COR-L47 (cell line): ENCODE measurements around the gene PTP4A2.

Source experiments
- DNase-seq: peaks from one replicate; lab custom pipeline; 2025; lab: John Stamatoyannopoulos, UW

The PTP4A2 gene

DNA sequence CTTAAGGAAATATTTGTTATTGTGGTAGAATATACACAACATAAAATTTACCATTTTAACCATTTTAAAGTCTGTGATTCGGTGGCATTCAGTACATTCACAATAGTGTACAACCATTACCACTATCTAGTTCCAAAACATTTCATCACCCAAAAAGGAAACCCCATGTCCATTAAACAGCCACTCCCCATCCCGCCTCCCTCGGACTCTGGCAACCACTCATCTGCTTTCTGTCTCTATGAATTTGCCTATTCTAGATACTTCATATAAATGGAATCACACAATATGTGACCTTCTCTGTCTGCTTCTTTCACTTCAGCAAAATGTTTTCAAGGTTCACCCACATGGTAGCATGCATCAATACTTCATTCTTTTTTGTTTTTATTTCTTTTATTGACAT lies 51.3 kb downstream of the PTP4A2 start:
- no peak for DNase-seq

DNA sequence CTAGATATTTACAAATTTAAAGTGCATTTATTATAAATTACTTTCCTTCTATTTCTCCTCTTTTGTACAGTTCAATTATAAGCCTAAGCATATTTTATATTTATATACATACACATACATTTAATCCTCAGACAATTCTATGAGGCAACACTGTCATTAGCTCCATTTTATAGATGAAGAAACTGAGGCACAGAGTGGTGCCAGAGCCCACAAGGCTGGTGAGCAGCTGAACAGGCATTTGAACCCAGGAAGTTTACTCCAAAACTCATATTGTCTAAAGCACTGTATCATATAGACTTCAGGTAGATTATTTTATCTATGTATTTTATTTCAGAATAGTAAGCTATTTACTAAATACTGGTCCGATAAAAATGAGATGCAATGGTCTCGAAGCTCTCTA lies 52.3 kb downstream of the PTP4A2 start:
- no peak for DNase-seq

DNA sequence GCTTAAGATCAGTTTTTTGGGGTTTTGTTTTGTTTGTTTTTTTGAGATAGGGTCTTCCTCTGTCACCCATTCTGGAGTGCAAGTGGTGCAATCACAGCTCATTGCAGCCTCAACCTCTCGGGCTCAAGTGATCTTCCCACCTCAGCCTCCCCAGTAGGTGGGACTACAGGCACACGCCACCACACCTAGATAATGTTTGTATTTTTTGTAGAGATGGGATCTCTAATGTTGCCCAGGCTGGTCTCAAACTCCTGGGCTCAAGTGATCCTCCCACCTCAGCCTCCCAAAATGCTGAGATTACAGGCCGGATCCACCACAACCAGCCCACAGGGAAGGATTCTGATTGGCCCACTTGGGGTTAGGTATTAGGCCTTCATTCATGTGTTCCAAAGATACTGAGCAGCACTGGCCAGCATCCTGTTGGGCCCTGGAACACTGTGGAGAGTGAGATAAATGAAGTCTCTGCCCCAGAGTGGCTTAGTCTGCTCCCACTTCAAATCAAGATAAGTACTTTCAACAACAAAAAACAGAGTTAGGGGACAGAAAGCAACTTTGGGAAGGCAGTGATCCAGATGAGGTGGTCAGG lies 54.7 kb downstream of the PTP4A2 start:
- DNase-seq: no peak

DNA sequence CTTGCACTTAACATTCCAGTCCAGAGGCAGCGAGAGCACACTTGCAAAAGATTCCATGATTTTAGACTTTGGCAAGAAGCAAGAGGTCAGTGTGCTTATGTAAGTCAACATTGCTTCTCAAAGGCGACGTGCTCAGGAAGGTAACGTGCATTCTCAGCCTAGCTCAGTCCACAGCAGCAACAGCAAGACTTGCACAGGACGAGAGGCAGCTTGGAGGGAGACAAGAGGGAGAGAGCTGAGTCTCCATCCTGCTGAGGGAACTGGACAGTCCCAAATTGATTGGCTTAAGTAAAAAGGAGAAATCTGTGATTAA lies 56.5 kb downstream of the PTP4A2 start:
- DNase-seq: no peak

DNA sequence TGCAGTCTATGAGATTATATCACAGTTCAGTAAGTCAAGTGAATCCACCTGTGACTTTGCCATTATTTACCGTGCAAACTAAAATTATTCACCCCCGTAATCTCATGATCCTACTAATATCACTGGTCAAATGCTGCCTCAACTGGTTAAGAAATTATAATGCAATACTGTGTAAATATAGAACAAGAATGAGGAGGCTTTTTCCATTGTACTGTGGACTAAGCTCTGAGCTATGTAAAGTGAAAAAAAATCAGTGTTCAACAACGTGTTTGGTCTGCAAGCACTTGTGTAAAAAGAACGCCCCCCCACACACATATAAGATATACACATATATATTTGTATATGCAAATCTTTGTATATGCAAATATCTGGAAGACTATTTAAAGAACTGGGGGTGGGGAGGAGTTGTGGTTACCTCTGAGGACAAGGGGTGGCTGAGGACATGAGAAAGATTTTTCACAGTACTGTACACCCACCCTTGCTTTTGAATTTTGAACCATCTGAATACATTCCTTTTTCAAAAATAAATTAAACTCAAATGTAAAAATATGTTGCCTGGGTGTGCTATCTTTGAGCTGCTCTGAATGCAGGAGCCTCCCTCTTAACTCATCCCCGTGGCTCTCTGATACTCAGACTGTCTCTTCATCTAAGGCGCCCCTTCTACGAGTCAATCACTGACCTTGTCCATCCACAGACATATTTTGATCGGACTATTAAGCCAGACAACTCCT lies 57.0 kb downstream of the PTP4A2 start:
- no peak for DNase-seq

DNA sequence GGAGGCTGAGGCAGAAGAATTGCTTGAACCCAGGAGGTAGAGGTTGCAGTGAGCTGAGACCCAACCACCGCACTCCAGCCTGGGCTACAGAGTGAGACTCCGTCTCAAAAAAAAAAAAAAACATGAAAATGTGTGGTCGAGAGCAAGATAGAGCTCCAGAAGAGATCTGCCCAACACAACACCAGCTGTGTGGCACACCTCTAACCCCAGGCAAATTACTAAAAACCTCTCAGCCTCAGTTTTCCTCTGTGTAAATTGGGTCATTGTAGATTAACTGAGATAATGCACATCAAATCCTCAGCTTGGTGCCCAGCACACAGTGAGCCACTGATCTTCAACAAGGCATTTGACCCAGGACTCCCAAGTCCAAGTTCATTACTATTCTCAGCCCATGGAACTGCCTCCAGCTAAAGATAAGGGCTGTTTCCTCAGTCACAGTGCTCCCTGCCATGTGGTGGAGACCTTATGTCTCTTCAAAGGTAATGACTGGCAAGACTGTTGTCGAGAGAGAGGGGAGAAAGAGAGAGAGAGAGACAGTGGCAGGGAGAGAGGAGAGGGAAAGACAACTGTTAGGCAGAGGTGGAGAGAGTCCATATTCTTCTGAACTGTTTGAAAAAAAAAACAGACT lies 58.1 kb downstream of the PTP4A2 start:
- DNase-seq: no peak

DNA sequence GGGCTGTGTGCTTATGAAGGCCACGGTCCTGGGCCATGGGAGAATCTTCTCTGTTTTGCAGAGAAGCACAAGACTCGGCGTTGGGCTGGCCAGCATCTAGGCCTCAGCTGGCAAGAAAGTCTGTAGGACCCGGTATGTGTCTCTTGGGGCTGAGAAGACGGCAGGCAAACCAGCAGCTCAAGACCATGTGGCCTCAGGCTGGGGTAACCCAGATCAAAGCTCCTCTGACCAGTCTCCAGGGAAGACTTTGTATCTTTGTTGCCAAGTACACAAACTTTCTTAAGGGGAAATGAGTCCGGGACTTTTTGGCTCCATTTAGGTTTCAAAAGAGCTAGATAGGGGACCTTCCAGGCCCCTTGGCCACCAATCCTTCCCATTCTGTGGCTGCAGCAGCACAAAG lies 60.1 kb downstream of the PTP4A2 start:
- DNase-seq: no peak

DNA sequence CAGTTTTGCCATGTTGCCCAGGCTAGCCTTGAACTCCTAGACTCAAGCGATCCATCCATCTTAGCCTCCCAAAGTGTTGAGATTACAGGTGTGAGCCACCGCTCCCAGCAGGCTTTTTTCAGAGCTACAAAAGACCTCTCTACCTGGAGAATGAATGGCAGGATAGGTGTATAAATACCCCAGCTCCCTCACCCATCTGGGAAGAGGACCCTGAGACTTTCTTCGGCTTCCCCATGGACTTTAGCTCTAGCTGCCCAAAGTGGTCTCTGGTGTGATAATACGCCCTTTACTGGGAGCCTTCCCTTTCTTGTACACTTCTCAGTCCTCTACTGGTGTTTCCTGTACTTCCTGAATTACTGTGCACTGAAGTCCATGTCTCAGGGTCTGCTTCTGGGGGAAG lies 60.6 kb downstream of the PTP4A2 start:
- no peak for DNase-seq

DNA sequence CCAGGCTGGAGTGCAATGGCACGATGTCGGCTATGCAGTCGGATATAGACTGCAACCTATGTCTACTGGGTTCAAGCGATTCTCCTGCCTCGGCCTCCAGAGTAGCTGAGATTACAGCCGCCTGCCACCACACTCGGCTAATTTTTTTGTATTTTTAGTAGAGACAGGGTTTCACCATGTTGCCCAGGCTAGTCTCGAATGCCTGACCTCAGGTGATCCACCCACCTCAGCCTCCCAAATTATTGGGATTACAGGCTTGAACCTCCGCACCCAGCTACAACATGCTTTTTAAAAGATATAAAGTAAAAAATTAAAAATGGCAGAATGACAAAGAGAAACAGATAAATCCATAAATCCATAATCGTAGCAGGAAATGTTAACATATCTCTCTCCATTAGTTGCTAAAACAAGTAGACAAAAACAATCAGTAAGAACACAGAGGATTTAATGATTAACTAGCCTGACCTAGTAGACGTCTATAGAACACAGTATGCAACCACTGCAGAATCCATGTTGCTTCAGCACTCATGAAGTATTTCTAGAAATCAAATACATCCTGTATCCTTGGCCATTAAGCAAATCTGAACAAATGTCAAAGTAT lies 62.4 kb downstream of the PTP4A2 start:
- no peak for DNase-seq

DNA sequence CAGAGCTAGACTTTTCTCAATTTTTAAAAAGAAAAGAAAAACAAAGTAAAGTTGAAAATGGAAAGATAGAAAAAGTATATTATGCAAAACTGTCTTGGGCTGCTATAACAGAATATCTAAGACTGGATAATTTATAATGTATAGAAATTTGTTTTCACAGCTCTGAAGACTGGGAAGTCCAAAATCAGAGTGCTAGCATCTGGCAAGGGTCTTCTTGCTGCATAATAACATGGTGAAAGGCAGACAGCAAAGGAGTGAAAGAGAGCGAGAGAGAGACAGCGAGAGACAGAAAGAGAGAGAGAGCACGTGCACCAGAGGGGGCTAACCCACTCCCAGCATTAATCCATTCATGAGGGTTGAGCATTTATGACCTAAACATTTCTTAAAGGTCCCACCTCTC lies 63.2 kb downstream of the PTP4A2 start:
- no peak for DNase-seq

DNA sequence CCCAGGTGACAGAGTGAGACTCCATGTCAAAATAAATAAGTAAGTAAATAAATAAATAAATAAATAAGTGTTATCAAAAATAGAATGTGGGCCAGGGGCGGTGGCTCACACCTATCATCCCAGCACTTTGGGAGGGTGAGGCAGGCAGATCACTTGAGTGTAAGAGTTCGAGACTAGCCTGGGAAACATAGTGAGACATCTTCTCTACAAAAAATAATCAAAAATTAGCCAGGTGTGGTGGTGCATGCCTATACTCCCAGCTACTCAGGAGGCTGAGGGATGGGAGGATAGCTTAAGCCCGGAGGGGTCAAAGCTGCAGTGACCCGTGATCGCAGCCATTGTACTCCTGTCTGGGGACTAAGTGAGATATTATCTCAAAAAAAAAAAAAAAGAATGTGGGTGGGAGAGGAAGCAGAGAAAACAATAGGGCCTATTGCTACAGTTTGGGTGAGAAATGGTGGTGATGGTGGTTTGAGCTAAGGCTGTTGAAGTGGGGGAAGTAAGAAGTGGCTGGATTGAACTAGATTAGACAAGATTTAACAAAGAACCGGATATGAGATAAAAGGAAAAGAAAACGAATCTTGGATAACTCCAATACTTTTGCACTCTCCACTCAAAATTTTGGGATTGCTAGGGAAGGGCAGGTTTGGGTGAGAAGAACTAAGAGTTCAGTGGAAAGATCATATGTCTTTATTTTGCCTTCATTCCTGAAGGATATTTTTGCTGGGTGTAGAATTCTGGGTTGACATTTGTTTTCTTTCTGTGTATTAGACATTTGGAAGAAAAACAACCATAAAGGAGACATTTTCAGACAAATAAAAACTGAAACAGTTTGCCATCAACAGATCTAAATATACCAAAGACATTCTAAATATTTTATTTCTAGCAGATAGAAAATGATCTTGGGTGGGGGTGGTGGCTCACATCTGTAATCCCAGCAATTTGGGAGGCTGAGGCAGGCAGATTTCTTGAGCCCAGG lies 65.2 kb downstream of the PTP4A2 start:
- no peak for DNase-seq

DNA sequence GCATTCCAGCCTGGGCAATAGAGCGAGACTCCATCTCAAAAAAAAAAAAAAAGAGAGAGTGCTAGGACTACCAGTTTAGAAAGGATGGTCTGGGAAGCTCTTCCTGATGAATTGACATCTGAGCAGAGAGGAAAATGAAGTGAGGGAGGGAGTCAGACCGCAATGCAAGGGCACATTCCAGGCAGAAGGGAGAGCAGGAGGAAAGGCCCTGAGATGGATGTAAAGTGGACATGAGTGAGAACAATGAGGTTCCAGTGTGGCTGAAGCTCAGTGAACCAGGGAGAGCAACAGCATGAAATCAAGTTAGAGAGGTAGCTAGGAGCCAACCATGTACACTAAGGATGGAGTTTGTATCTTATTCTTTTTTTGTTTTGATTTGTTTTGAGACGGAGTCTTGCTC lies 66.5 kb downstream of the PTP4A2 start:
- no peak for DNase-seq

DNA sequence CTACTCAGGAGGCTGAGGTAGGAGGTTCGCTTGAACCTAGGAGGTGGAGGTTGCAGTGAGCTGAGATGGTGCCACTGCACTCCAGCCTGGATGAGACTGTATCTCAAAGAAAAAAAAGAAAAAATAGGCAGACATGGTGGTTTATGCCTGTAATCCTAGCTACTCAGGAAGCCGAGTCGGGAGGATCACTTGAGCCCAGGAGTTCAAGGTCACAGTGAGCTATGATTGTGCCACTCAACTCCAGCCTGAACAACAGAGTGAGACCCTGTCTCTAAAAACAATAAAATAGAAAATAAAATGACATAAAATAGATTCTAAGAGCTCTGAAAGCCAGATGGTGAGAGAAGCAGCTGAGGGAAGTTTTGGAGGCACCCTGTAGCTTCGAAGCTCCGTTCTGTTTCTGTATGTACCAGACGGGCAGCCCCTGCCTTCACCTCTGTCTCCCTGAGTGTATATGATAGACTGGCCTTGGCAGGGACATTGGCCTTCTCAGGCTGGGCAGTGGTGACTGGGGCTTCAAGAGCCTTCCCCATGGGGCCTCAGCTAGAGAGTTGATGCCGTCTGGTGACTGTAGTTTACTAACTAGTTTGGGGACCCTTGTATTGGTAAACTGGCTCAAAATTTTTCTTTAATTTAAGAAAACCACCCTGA lies 68.0 kb downstream of the PTP4A2 start:
- DNase-seq: no peak

DNA sequence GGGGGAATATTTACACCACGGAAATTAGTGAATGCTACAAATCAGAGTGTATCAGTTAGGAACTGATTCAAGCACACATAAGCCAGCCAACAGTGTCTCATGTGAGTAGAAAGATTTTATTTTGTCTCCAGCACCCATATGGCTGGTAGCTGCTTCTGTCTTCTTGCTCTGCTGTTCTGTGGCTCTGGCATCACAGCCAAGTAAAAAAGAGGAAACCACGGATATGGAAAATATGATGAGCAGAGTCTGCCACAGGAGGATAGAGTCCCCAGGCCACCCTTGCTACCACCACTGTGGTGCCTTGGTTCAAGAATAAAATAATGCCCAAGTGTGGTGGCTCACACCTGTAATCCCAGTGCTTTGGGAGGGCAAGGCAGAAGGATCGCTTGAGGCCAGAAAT lies 68.7 kb downstream of the PTP4A2 start:
- DNase-seq: no peak

DNA sequence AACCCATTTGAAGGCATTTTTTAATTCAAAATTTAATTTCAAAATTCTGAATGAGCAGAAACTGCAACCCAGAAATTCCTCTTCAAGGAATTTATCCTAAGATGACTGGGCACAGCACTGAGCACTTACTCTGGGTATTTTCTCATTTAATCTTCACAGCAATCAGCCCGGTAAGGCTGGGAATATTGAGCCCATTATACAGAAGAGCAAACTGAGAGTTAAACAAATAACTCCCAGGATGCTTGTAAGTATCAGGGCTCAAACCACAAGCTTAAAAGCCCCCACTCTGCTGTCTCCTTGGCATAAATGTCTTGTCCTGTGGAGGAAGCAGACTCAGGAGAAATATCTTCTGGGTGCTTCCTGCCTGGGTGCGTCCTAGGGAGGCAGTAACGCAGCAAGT lies 69.3 kb downstream of the PTP4A2 start:
- DNase-seq: no peak

DNA sequence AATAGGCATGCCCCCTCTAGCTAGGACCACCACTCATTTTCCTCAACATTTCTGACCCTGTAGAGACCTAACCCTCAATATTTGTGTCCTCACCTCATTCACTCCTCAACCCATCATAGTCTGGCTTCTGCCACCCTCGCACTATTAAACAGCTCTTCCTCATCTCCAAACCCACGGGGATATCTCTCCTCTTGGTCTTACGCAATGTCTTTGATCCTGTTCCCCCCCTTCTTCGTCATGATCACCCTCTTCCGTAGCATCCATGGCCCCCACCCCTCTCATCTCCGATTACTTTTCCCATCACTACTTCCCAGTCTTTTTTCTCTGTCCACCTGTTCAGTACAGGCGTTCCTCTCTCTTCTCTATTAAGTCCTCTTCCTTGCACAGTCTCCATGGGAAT lies 70.6 kb downstream of the PTP4A2 start:
- no peak for DNase-seq

DNA sequence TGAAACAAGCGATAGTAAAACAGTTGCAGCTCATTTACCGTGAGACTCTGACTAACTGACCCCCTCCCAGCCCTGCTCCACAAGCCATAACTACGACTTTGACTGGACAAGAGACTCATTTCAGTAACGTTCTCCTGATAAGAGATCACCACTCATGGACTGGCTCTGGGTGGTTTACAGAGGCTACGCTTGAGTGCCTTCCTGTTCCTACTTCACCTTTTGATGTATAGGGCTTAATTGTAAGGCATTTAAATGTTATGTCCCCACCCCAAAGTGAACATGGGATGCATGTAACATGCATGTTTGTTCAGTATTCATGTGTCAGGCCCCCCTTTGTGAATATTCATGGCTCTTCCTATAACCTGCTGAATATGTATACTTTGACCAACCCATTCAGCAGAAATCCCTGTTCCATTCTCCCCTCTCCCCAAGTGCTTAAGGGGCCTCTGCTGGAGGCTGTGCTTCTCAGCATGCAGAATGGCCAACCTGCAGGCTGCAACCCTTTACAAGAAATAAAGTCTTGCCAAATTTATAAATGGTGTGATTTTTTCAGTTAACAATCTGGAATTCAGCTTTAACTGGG lies 71.6 kb downstream of the PTP4A2 start:
- no peak for DNase-seq

DNA sequence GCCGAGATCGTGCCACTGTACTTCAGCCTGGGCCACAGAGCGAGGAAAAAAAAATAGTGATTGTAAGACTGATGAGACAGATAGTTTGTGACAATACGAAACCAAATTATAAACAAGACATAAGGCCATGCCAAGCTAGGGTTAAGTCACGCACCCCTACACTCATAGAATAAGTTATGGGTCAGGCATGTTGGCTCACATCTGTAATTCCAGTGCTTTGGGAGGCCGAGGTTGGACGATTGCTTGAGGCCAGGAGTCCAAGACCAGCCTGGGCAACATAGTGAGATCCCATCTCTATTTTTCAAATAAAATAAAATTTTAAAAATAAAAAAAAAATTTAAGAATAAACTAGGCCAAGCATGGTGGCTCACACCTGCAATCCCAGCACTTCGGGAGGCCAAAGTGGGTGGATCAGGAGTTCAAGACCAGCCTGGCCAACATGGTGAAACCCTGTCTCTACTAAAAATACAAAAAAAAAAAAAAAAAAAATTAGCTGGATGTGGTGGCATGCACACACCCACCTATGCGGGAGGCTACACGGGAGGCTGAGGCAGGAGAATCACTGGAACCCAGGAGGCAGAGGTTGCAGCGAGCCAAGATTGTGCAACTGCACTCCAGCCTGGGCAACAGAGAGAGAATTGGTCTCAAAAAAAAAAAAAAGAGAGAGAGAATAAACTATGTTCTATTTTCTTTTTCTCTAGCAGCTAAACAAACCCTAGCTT lies 72.3 kb downstream of the PTP4A2 start:
- DNase-seq: no peak

DNA sequence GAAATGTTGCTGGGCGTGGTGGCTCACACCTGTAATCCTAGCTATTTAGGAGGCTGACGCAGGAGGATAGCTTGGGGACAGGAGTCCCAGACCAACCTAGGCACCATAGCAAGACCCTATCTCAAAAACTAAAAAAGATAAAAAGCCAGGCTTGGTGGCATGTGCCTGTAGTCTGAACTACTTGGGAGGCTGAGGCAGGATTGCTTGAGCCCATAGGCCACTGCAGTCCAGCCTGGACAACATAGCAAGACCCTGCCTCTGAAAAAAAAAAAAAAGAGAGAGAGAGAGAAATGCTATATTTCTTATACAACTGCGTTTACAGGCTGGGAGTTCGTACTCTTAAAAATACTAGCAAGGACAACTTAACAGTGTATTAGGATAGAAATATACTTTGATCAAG lies 76.1 kb downstream of the PTP4A2 start:
- no peak for DNase-seq

DNA sequence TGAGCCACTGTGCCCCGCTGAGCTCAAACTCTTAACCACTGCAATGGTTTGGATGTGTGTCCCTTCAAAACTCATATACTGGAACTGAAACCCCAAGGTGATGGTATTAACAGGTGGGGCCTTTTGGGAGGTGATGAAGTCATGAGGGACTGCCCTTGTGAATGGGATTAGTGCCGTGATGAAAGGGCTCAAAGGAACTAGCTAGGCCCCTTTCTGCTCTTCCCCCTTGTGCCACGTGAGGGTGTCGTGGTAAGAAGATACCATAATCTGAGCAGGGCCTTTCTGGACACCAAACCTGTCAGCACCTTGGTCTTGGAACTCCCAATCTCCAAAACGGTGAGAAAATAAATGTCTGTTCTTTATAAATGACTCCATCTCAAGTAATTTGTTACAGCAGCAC lies 76.8 kb downstream of the PTP4A2 start:
- no peak for DNase-seq

DNA sequence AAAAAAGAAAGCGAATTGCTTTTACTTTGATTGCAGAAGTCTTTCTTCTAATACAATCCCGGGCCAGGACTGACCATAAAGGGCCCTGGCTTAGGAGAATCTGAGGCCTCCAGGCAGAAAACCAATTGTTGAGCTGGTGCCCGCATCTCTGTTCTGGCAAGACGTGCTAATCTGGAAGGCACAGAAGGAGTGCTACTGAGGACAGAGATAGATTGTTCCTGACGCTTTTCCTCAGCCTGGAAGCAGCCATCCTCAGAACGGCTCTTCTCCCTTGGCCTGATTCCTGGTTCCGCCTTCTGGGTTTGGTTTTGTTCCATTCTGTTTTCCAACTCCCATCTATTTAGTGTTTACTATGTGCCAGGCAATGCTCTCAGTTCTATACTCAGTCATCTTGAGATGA lies 77.6 kb downstream of the PTP4A2 start:
- no peak for DNase-seq
